ENCODE results near the gene SFTPD. TPM values are rescaled to one million over a fixed set of nuclear protein-coding genes. Genes with fewer than 3 reads are reported as not detected.
A peak's percentile ranks its signal among the peaks of the same experiment; 100 is the strongest.
"Not testable (repeated sequence)": the region's sequence is repeated elsewhere in the genome, so short reads cannot be mapped to it uniquely, and the experiment has no call there.

SFTPD gene
- polyA plus RNA-seq (ENCODE audit: insufficient read length): 1.6 TPM
- long read RNA-seq, donor 1: 0 reads
- long read RNA-seq, donor 2: 0 reads
- long read RNA-seq, donor 3: 0 reads
- long read RNA-seq, donor 4: 0 reads
- long read RNA-seq, donor 5: 0 reads
- long read RNA-seq, donor 6: 0 reads
- long read RNA-seq, donor 7: 0 reads
- long read RNA-seq, donor 8: 0 reads

DNA sequence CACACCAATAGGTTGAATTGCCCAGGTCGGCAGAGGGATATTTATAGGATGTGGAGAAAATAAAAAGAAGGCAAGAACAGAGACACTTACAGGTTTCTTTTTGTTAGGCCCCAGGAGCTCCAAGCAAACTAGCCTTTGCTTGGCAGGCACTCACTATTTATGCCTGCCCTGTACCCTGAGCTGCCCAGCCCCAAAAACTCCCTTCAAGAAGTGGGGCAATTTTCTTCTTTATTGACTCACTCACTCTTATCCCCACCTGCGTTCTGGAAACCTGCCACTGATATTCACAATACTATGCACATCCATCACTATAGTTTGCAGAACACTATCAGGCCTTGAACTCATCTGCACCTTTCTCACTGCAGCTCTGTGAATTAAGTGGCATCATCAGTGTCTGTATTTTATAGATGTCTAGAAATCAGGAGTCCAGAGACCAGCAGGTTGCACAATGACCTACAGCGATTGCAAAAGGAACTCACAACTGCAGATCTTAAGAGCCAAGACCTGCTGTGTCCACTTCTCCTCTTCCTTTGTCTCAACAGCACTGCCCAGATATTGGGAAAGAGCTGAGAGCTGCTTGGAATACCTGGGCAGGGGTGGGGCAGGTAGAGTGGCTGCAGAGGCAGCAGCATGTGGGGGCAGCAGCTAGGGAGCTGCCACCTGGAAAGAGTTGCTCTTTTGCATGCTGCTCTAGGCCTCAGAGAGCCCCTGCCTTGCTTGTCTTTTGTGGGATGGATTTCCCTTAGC lies at the start of gene SFTPD:
SFTPD (minus strand) TSS at position 130 of the 747 bp plus-strand sequence. CDS start 2,446 bp downstream, outside the sequence.
- no peak for DNase-seq

DNA sequence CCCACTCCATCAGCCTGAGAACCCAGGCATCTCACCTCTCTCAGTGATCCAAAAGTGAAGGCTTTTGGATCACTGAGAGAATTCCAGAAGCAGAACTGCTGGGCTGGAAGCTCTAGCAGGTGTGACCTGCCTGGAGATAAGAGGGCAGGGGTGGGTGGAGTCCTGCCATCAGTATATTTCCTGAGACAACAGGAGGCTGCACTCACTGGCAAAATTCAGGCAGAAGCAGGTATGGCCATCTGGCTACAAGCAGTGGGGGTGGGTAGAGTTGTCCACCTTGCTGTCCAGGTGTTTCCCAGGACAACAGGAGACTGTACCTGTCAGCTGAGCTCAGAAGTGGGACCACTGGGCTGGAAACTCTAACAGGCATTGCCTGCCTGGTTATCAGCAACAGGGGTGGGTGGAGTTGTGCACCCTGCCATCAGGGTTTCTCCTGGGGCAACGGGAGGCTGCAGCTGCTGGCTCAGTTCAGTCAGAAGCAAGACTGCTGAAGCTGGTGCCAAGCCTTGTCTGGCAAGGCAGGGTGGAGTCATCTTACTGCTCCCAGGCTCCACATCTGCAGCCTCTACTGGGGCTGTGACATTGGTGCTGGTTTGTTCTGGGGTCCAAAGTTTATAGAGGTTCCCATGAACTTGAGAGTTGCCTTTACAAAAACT lies 47.2 kb upstream of the SFTPD start:
- DNase-seq: no peak

GRCh38 chr10:79994556-79994955 lies 45.7 kb upstream of the SFTPD start:
- DNase-seq: no peak

DNA sequence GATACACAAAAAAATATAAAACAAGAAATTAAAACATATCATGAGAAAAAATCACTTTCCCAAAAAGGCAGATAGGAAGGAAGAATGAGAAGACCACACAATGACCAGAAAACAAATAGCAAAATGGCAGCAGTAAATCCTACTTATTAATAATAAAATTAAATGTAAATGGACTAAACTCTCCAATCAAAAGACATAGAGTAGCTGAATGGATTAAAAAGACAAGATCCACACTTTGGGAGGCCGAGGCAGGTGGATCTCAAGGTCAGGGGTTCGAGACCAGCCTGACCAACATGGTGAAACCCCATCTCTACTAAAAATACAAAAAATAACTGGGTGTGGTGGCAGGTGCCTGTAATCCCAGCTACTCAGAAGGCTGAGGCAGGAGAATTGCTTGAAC lies 39.3 kb upstream of the SFTPD start:
- DNase-seq: not testable (repeated sequence)

DNA sequence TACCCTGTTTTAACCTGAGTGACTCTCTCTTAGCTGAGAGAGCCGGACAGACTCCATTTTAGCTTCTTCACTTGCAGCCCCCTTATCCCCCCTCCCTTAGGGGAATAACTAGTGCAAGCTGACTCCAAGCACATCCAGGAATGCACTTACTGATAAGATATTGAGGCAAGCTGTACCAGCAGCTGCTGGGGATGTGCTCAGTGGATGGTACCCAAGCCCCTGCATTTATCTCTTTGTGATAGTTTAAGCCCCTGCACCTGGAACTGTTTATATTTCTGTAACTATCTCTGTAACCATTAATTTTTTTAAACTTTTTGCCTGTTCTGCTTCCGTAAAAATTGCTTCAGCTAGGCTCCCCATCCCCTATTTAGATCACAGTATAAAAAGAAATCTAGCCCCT lies 37.8 kb upstream of the SFTPD start:
- DNase-seq: not testable (repeated sequence)

- no peak for DNase-seq
These were observed 36.7 kb upstream of the SFTPD start for GRCh38 chr10:79985481-79986072.

DNA sequence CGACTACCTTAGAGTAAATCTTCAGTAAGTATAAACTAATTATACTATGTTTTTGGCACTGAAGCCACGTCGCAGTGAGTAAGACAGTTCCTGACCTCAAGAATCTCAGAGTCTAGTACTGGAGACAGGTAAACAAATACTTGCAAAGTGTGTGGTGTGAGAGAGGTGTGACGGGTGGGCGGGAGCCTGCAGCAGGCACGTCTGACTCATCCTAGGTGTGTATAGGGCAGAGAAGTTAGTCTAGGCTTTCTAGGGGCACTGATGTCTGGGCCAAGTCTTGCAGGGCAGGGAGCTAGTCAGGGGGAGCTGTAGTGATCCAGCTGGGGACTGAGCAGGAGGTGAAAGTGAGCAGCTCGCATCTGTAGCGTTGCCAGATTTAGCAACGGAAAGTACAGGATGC lies 35.9 kb upstream of the SFTPD start:
- DNase-seq: no peak

DNA sequence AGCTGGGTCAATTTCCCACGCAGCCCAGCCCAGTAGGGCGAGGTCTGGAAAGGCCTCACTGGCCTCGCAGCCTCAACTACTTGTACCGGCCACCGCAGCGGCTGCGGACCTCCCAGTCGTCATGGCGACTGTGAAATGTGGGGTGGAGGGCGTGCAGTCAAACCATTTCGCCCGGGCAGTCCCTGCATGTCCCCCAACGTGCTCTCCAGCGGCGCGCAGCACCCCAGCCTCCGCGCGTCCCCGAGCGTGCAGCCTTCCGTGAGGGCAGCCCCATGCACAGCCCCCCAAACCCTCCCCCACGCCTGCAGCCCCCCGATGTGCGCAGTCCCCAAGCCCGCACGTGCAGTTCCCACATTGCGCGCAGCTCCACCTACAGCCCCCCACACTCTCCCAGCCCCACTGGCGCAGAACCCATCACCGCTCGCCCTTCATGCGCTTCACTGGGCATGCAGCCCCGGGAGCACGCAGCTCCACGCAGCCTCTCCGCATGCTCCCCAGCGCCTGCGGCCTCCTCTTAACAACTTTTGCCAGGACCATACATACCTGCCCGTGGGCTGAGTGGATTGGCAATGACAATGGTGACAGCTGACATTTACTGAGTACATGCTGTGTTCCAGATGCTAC lies 34.5 kb upstream of the SFTPD start:
- no peak for DNase-seq

DNA sequence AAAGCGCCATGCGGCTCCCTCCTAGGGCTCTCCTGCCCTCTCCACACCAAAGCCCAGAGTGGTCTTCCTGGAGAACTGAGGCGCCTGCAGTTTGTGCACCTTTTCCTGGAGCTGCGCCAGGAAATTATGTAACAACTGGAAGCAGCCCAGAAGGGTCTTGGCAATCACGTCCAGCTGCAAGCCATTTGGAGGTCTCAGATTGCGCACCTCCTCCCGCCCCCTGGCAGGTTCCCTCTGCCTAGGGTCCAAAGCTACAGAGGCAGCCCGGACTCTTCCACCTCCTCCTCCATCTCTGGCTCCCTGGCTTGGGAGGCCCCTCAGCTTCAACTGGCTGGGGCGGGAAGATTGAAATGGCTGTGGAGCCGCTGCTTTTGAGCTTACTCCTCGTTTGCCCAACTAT lies 34.0 kb upstream of the SFTPD start:
- DNase-seq: peak; percentile 15

GRCh38 chr10:79982362-79982800 lies 33.5 kb upstream of the SFTPD start:
- peak; percentile 13 for DNase-seq

- peak; percentile 43 for DNase-seq
These were observed 32.8 kb upstream of the SFTPD start for GRCh38 chr10:79981450-79982361.

GRCh38 chr10:79980711-79981110 lies 31.8 kb upstream of the SFTPD start:
- DNase-seq: no peak

GRCh38 chr10:79979976-79980687 lies 31.2 kb upstream of the SFTPD start:
- no peak for DNase-seq

GRCh38 chr10:79979310-79979975 lies 30.5 kb upstream of the SFTPD start:
- DNase-seq: no peak

- DNase-seq: no peak
These were observed 28.1 kb upstream of the SFTPD start for GRCh38 chr10:79976999-79977398.

DNA sequence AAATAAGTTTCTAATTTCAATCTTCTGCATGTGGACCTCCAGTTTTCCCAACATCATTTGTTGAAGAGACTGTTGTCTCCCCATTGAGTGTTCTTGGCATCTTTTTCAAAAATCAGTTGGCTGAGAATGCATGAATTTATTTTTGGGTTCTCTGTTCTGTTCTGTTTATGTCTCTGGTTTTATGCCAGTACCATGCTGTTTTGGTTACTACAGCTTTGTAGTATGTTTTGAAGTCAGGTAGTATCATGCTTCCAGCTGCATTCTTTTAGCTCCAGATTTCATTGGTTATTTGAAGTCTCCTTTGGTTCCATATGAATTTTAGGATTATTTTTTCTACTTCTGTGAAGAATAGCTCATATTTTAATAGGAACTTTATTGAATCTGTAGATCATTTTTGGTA lies 21.2 kb upstream of the SFTPD start:
- DNase-seq: no peak

DNA sequence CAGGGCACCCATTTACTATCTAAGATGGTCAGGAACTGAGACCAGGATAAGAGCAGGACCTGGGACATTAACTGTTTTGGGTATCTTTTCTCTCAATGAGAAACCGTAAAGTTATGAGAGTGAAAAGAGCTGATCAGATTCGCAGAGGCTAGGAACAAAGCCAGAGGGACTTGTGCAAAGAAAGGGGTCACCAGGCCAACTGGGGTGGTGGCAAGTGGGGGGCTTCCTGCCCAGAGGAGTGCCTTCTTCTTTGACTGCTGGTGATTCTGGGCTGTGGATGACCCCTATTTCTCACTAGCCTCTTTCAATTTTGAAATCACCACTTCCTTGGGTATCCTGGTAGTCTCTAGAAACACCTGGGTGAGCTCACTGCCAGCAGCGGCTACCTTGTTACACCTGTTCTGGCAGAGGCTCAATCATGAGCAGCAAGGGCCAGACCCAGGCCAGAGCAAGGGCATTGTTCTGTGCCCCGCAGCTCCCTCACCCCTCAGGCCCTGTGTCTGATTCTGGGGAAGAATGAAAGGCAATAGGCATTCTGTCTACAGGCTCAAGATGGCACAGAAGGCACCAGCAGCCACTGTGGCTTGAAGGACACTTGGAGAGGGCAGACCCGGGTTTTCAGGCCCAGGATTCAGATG lies 999 bp downstream of the SFTPD start:
- no peak for DNase-seq

GRCh38 chr10:79947083-79947415 lies 1.9 kb downstream of the SFTPD start:
- DNase-seq: no peak

DNA sequence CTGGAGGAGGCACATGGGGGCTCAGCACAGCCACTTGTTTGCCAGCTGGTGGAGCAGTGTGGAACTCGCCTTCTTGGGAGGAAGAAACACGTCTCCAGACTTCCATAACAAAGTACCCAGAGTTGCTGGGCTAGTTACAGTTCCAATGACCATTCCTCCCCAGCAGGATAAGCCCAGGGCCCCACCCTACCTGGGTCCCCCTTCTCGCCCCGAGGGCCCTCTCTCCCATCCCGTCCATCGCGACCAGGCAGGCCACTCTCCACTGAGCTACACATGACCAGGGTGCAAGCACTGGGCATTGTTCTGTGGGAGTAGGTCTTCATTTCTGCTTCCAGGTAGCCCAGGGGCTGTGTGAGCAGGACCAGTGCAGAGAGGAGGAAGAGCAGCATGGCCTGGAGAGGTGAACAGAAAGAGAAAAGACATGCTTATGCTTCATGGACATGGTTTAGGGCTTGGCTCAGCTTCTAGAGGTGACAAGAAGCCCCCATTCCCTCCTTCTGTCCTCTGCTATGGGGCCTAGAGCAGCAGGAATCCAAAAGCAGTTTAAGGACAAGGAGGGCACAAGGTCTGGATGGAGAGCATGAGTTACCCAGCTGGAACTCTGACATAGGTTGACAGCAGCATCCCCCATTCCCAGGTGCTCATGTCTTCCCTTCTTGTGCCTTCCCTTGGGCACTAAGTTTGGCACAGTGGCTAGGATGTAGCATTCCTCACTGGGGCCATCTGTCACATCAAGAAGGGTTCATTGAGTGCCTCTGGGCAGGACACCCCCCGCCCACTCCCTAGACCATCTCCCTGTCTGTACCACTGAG lies 2.4 kb downstream of the SFTPD start:
- DNase-seq: no peak
